H1 (cell line): ENCODE data around the gene SLC1A6.

ENCODE experiments used
- CREB1 ChIP-seq: IDR thresholded peaks from 2 replicates; pipeline ENCODE4 v1.6.1; 2012; ENCODE audit warnings: inconsistent platforms
- CTCF ChIP-seq, 3 experiments: IDR thresholded peaks; 1 replicate in 2 of 3; 2 replicates in 1 of 3; pipeline versions ENCODE4 v1.5.1 to v1.6.1; 2011; ENCODE audit warnings: low read length in 3 of 3, mild to moderate bottlenecking in 3 of 3, inconsistent platforms in 2 of 3, low read depth in 1 of 3, moderate library complexity in 1 of 3; ENCODE audit not compliant: insufficient read depth in 1 of 3; ENCODE audit errors: control extremely low read depth in 1 of 3
- RAD21 ChIP-seq, 2 experiments: IDR thresholded peaks in 1 of 2; conservative IDR thresholded peaks in 1 of 2; 2 replicates each; pipeline ENCODE4 v1.6.1; 2011; ENCODE audit warnings: low read depth in 2 of 2, low read length in 2 of 2, improper control_type of control experiment in 1 of 2, inconsistent platforms in 1 of 2, mild to moderate bottlenecking in 1 of 2, moderate library complexity in 1 of 2

- no peak for TF ChIP-seq CREB1
- TF ChIP-seq CTCF (IDR thresholded peaks at IDR 0.05; ENCODE audit: control extremely low read depth in 1 of 3, insufficient read depth in 1 of 3, low read depth in 1 of 3, low read length in 3 of 3) = no peak
- no peak for TF ChIP-seq RAD21 (IDR thresholded peaks at IDR 0.05 in 1 of 2, conservative IDR thresholded peaks at IDR 0.05 in 1 of 2; ENCODE audit: low read depth in 2 of 2, low read length in 2 of 2)
Measured at GRCh38 chr19:14977128-14977527, 2.5 kb downstream of the SLC1A6 start.
